22Rv1 (cell line): ENCODE results near the gene MMAB.

Experiments
- CTCF ChIP-seq: fragments of 450-650 bp; IDR thresholded peaks from 2 replicates; pipeline ENCODE4 v1.5.1; 2017; ENCODE audit warnings: mild to moderate bottlenecking
- ZFX ChIP-seq: fragments of 450-650 bp; IDR thresholded peaks from 2 replicates; pipeline ENCODE4 v1.6.1; 2017; ENCODE audit warnings: antibody characterized with exemption, borderline replicate concordance

DNA sequence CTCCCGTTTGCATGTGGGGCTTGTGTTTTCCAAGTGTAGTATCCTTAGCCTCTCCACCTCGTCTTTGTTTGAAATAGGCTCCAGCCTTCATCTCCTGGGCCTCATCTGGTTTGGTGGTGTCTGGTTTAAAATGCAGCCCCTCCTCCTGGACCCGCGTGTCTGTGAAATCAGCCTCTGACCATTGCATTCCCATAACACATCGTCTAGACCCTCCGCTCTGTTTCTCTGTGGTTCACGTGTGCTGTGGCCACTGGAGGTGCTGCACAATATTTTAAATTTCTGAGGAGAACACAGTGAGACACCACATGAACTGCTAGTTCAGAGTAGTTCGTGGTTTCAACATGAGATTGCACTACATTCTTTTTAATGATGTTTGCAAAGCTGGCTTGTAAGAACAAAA lies 60.3 kb downstream of the MMAB start:
- TF ChIP-seq CTCF (no peak), ZFX (no peak)
